HepG2 (cell line): Measurements from ENCODE around the gene COL9A3. TPM values are rescaled to one million over a fixed set of nuclear protein-coding genes. Genes with fewer than 3 reads are reported as not detected.

Experiments
- CBX2 ChIP-seq, 2 experiments: fragments of 200-600 bp in 1 of 2; sonication (generic); formaldehyde crosslinking in 1 of 2; IDR thresholded peaks; 2 replicates each; pipeline versions ENCODE4 v1.7.0 to v1.8.1; 2018 to 2022; ENCODE audit warnings: low read depth in 2 of 2, low read length in 1 of 2, mild to moderate bottlenecking in 1 of 2, missing genetic modification reagents in 1 of 2
- DPF2 ChIP-seq: sonication (generic); formaldehyde crosslinking; IDR thresholded peaks from 2 replicates; pipeline ENCODE4 v1.4.0; 2020; ENCODE audit warnings: mild to moderate bottlenecking, low read depth, missing genetic modification reagents, borderline replicate concordance
- FOXM1 ChIP-seq: sonication (generic); formaldehyde crosslinking; IDR thresholded peaks from 2 replicates; pipeline ENCODE4 v1.5.0; 2020; ENCODE audit warnings: missing genetic modification reagents
- HIVEP1 ChIP-seq: sonication (generic); formaldehyde crosslinking; IDR thresholded peaks from 2 replicates; pipeline ENCODE4 v1.4.0; 2020; ENCODE audit warnings: mild to moderate bottlenecking, missing genetic modification reagents
- HOXD1 ChIP-seq: sonication (generic); formaldehyde crosslinking; IDR thresholded peaks from 2 replicates; pipeline ENCODE4 v1.5.0; 2020; ENCODE audit warnings: missing genetic modification reagents
- JDP2 ChIP-seq: sonication (generic); formaldehyde crosslinking; IDR thresholded peaks from 2 replicates; pipeline ENCODE4 v1.8.1; 2022; ENCODE audit warnings: missing genetic modification reagents, borderline replicate concordance
- KLF6 ChIP-seq: IDR thresholded peaks from 2 replicates; pipeline ENCODE4 v1.8.0; 2016; ENCODE audit warnings: missing biosample characterization, missing genetic modification reagents
- MYC ChIP-seq: sonication (generic); formaldehyde crosslinking; IDR thresholded peaks from 2 replicates; pipeline ENCODE4 v1.9.0; 2021; ENCODE audit warnings: missing genetic modification reagents, borderline replicate concordance
- REPIN1 ChIP-seq: sonication (generic); formaldehyde crosslinking; IDR thresholded peaks from 2 replicates; pipeline ENCODE4 v1.8.0; 2022; ENCODE audit warnings: missing genetic modification reagents, low read depth, mild to moderate bottlenecking, borderline replicate concordance
- SNRNP70 ChIP-seq: fragments of 200-400 bp; formaldehyde crosslinking; IDR thresholded peaks from 2 replicates; pipeline ENCODE4 v1.6.1; 2017; ENCODE audit warnings: mild to moderate bottlenecking, low read depth, low read length, moderate library complexity
- SSRP1 ChIP-seq: IDR thresholded peaks from 2 replicates; pipeline ENCODE4 v1.6.1; 2016; ENCODE audit warnings: control low read depth
- TGIF2 ChIP-seq: IDR thresholded peaks from 2 replicates; pipeline ENCODE4 v1.6.1; 2016; ENCODE audit warnings: control low read depth, missing compliant biosample characterization
- U2AF1 ChIP-seq: fragments of 200-400 bp; formaldehyde crosslinking; optimal IDR thresholded peaks from 2 replicates; pipeline ENCODE3; 2017; ENCODE audit warnings: mild to moderate bottlenecking, low read depth, low read length
- ZFP1 ChIP-seq: IDR thresholded peaks from 2 replicates; pipeline ENCODE4 v1.6.1; 2016
- ZNF17 ChIP-seq: sonication (generic); formaldehyde crosslinking; IDR thresholded peaks from 2 replicates; pipeline ENCODE4 v1.5.0; 2020; ENCODE audit warnings: mild to moderate bottlenecking, missing genetic modification reagents
- ZNF30 ChIP-seq: sonication (generic); formaldehyde crosslinking; IDR thresholded peaks from 2 replicates; pipeline ENCODE4 v1.5.0; 2020; ENCODE audit warnings: mild to moderate bottlenecking, missing genetic modification reagents
- ZNF326 ChIP-seq: sonication (generic); formaldehyde crosslinking; IDR thresholded peaks from 2 replicates; pipeline ENCODE4 v1.4.0; 2020; ENCODE audit warnings: missing genetic modification reagents, borderline replicate concordance
- polyA plus RNA-seq, 8 experiments: library from polyadenylated mRNA; depleted of rRNA in 3 of 8; stranded (reverse) in 7 of 8; unstranded in 1 of 8; fragments of >200 nt; fragmentation: Illumina TruSeq in 4 of 8; extraction: Trizol in 4 of 8; gene quantifications; 2 replicates each; pipeline versions ENCODE4 v1.2.1 to v1.2.3, GENCODE V29; 2011 to 2016; ENCODE audit warnings: low read depth in 4 of 8, missing spikeins in 1 of 8, mixed read lengths in 1 of 8; ENCODE audit not compliant: insufficient read depth in 1 of 8
- total RNA-seq, 5 experiments: library from RNA; depleted of rRNA; stranded (reverse); fragments of >200 nt; fragmentation: Illumina TruSeq; extraction: Trizol; gene quantifications; 2 replicates each; pipeline ENCODE4 v1.2.3, GENCODE V29; 2016; ENCODE audit warnings: low read depth in 1 of 5
- TF ChIP-seq, protein P1 (sequence below): sonication (generic); formaldehyde crosslinking; IDR thresholded peaks from one replicate; pipeline ENCODE4 v1.5.1; 2020; ENCODE audit warnings: mild to moderate bottlenecking, missing genetic modification reagents; ENCODE audit errors: not compliant biosample characterization
- TF ChIP-seq, protein P2 (sequence below): sonication (generic); formaldehyde crosslinking; conservative IDR thresholded peaks from 2 replicates; pipeline ENCODE4 v1.5.0; 2020; ENCODE audit warnings: missing genetic modification reagents
- TF ChIP-seq, protein P3 (sequence below): sonication (generic); formaldehyde crosslinking; conservative IDR thresholded peaks from 2 replicates; pipeline ENCODE4 v1.4.0; 2020; ENCODE audit warnings: missing genetic modification reagents

The COL9A3 gene
- total and polyA plus RNA-seq, 2 of the 13 experiments (the other 11 are each of a cell fraction or from before 2014, with no cell fraction given), result 155 to 204 TPM

DNA sequence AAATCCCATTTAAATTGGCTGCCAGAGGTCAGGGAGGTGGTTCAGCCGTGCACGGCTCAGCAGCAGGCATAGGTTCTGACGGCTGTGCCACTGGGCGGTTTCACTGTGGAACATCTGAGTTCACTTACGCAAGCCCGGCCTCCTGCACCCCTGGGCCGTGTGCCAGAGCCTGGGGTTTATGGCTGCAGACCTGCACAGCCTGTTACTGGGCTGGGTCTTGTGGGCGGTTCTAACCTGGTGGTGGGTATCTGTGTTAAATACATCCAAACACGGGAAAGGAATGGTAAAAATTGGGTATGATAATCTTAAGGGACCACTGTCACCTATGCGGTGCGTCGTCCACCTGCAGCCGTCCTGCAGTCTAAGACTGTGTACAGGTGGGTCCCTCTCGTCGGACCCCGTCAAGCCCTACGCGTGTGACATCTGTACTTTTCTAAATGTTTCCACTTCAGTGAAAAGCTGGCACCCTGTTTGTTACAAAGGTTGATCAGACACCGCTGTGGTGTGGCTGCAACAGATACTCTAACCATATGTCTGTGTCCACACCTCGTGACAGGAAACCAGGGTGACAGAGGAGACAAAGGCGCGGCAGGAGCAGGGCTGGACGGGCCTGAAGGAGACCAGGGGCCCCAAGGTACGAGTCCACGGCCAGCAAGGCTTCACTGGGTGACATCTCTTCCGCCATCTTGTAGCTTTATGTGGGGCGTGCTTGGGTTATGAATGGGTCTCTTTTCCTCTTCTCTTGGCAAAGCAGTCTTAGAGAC, 21.5 kb downstream of the COL9A3 start (continued):
- no peak for TF ChIP-seq CBX2 (IDR thresholded peaks at IDR 0.05; ENCODE audit: low read depth, low read length)
- no peak for TF ChIP-seq CBX2 (CRISPR knock-in tag; IDR thresholded peaks at IDR 0.05; ENCODE audit: low read depth)
- TF ChIP-seq REPIN1 (CRISPR knock-in tag), result no peak
- no peak for TF ChIP-seq ZNF17 (CRISPR knock-in tag)
- no peak for TF ChIP-seq JDP2 (CRISPR knock-in tag)
- TF ChIP-seq SSRP1 (CRISPR knock-in tag), result no peak
- TF ChIP-seq, protein P1, sequence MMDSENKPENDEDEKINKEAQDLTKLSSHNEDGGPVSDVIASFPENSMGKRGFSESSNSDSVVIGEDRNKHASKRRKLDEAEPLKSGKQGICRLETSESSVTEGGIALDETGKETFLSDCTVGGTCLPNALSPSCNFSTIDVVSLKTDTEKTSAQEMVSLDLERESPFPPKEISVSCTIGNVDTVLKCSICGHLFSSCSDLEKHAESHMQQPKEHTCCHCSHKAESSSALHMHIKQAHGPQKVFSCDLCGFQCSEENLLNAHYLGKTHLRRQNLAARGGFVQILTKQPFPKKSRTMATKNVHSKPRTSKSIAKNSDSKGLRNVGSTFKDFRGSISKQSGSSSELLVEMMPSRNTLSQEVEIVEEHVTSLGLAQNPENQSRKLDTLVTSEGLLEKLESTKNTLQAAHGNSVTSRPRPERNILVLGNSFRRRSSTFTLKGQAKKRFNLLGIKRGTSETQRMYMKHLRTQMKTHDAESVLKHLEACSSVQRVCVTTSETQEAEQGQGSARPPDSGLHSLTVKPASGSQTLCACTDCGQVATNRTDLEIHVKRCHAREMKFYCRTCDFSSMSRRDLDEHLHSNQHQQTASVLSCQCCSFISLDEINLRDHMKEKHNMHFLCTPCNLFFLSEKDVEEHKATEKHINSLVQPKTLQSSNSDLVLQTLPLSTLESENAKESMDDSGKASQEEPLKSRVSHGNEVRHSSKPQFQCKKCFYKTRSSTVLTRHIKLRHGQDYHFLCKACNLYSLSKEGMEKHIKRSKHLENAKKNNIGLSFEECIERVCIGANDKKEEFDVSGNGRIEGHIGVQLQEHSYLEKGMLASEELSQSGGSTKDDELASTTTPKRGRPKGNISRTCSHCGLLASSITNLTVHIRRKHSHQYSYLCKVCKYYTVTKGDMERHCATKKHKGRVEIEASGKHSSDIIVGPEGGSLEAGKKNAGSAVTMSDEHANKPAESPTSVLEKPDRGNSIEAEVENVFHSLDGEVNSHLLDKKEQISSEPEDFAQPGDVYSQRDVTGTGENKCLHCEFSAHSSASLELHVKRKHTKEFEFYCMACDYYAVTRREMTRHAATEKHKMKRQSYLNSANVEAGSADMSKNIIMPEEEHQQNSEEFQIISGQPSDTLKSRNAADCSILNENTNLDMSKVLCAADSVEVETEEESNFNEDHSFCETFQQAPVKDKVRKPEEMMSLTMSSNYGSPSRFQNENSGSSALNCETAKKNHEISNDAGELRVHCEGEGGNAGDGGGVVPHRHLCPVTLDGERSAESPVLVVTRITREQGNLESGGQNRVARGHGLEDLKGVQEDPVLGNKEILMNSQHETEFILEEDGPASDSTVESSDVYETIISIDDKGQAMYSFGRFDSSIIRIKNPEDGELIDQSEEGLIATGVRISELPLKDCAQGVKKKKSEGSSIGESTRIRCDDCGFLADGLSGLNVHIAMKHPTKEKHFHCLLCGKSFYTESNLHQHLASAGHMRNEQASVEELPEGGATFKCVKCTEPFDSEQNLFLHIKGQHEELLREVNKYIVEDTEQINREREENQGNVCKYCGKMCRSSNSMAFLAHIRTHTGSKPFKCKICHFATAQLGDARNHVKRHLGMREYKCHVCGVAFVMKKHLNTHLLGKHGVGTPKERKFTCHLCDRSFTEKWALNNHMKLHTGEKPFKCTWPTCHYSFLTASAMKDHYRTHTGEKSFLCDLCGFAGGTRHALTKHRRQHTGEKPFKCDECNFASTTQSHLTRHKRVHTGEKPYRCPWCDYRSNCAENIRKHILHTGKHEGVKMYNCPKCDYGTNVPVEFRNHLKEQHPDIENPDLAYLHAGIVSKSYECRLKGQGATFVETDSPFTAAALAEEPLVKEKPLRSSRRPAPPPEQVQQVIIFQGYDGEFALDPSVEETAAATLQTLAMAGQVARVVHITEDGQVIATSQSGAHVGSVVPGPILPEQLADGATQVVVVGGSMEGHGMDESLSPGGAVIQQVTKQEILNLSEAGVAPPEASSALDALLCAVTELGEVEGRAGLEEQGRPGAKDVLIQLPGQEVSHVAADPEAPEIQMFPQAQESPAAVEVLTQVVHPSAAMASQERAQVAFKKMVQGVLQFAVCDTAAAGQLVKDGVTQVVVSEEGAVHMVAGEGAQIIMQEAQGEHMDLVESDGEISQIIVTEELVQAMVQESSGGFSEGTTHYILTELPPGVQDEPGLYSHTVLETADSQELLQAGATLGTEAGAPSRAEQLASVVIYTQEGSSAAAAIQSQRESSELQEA (CRISPR knock-in tag), result no peak
- TF ChIP-seq, protein P2, sequence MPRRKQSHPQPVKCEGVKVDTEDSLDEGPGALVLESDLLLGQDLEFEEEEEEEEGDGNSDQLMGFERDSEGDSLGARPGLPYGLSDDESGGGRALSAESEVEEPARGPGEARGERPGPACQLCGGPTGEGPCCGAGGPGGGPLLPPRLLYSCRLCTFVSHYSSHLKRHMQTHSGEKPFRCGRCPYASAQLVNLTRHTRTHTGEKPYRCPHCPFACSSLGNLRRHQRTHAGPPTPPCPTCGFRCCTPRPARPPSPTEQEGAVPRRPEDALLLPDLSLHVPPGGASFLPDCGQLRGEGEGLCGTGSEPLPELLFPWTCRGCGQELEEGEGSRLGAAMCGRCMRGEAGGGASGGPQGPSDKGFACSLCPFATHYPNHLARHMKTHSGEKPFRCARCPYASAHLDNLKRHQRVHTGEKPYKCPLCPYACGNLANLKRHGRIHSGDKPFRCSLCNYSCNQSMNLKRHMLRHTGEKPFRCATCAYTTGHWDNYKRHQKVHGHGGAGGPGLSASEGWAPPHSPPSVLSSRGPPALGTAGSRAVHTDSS (CRISPR knock-in tag), result no peak
- no peak for TF ChIP-seq FOXM1 (CRISPR knock-in tag)
- TF ChIP-seq KLF6 (CRISPR knock-in tag), result no peak
- TF ChIP-seq DPF2 (CRISPR knock-in tag), result 0 out of 2 replicates have a peak, but pooled peaks have one; percentile 49
- no peak for TF ChIP-seq MYC (CRISPR knock-in tag)
- no peak for TF ChIP-seq HOXD1 (CRISPR knock-in tag)
- TF ChIP-seq ZFP1 (CRISPR knock-in tag), result no peak
- no peak for TF ChIP-seq U2AF1
- no peak for TF ChIP-seq SNRNP70
- TF ChIP-seq ZNF30 (CRISPR knock-in tag), result no peak
- TF ChIP-seq HIVEP1 (CRISPR knock-in tag), result no peak
- no peak for TF ChIP-seq TGIF2 (CRISPR knock-in tag)
- TF ChIP-seq, protein P3, sequence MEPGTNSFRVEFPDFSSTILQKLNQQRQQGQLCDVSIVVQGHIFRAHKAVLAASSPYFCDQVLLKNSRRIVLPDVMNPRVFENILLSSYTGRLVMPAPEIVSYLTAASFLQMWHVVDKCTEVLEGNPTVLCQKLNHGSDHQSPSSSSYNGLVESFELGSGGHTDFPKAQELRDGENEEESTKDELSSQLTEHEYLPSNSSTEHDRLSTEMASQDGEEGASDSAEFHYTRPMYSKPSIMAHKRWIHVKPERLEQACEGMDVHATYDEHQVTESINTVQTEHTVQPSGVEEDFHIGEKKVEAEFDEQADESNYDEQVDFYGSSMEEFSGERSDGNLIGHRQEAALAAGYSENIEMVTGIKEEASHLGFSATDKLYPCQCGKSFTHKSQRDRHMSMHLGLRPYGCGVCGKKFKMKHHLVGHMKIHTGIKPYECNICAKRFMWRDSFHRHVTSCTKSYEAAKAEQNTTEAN, result no peak
- TF ChIP-seq ZNF326 (CRISPR knock-in tag), result no peak
